Measurements from ENCODE around the gene VSIG10L2. TPM values are rescaled to one million over a fixed set of nuclear protein-coding genes. Genes with fewer than 3 reads are reported as not detected.
"Not testable (repeated sequence)": the region's sequence is repeated elsewhere in the genome, so short reads cannot be mapped to it uniquely, and the experiment has no call there.

Gene VSIG10L2
- total RNA-seq, 1 experiment from 2014 or later: not detected

DNA sequence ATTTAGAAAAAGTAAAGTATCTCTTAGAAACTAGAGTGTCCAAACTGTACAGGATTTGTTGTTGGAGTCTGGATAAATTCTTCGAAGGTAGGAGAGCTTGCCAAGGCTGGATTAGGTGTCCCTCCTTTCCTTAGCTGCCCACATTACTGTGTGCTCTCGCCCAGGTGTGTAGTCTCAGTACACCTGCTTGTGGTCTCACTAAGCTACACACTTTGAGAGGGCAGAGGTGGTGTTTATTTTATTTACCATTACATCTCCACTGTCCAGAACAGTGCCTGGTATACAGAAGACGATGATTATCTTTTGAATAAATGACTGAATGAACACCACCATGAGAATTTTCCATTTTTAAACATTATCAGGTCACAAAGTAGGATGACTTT lies 36.5 kb downstream of the VSIG10L2 start:
- Histone ChIP-seq H3K36me3 (ENCODE audit: control insufficient read depth in 1 of 2, insufficient read depth in 2 of 2, low read length in 2 of 2) (peaks cover 0 to 3% of the 10 kb centered on the region in 2 experiments; a peak in 1 of 4 replicates), H3K9me3 (ENCODE audit: control insufficient read depth in 1 of 2, insufficient read depth in 1 of 2, low read depth in 1 of 2, low read length in 2 of 2) (no peaks in the 10 kb centered on the region), H3K79me2 (ENCODE audit: insufficient read depth, low read length) (no peaks in the 10 kb centered on the region), H3K4me1 (ENCODE audit: control insufficient read depth in 1 of 2, insufficient read depth in 2 of 2, low read length in 2 of 2) (0 out of 4 replicates have a peak, but pooled peaks cover 3 to 6% of the 10 kb centered on the region in 2 experiments), H3K9me2 (ENCODE audit: insufficient read depth) (no peaks in the 10 kb centered on the region), H3K27ac (ENCODE audit: low read depth, low read length) (no peak overlapping the region), H4K20me1 (ENCODE audit: insufficient read depth) (no peaks in the 10 kb centered on the region), H3K9ac (ENCODE audit: low read length) (no peak overlapping the region), H3K27me3 (ENCODE audit: insufficient read depth, low read length) (no peaks in the 10 kb centered on the region), H3K4me3 (replicated peaks in 1 of 2; ENCODE audit: low read depth in 1 of 2, low read length in 2 of 2) (no peak overlapping the region), H3K4me2 (ENCODE audit: low read length) (no peak overlapping the region), H2AFZ (ENCODE audit: low read depth, low read length, poor library complexity, severe bottlenecking) (no peak overlapping the region)
- intact Hi-C loops (cut with micrococcal nuclease): no loop called here
- TF ChIP-seq MAX (IDR thresholded peaks at IDR 0.05): no peak
- BruUV-seq (replicated peaks): no TSS peak
- RAD21 ChIA-PET (ENCODE audit: low non-redundant PET in 1 of 2, low total read pairs in 2 of 2, uncharacterized antibody in 2 of 2, unreplicated experiment in 2 of 2): no interaction called here
- ATAC-seq (no peak), DNase-seq (ENCODE audit: low read depth, low spot score) (no peak)
- POLR2A ChIA-PET: no interaction called here
- CTCF ChIA-PET: no interaction called here

DNA sequence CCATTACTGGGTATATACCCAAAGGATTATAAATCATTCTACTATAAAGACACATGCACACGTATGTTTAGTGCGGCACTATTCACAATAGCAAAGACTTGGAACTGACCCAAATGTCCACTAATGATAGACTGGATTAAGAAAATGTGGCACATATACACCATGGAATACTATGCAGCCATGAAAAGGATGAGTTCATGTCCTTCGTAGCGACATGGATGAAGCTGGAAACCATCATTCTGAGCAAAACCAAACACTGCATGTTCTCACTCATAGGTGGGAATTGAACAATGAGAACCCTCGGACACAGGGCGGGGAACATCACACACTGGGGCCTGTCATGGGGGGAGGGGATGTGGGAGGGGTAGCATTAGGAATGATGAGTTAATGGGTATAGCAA lies 40.1 kb downstream of the VSIG10L2 start:
- H3K9me3 ChIP-seq (ENCODE audit: control insufficient read depth in 1 of 2, insufficient read depth in 1 of 2, low read depth in 1 of 2, low read length in 2 of 2); H3K4me1 ChIP-seq (ENCODE audit: control insufficient read depth in 1 of 2, insufficient read depth in 2 of 2, low read length in 2 of 2); H3K9ac ChIP-seq (ENCODE audit: low read length); BruUV-seq (replicated peaks); H3K36me3 ChIP-seq (ENCODE audit: control insufficient read depth in 1 of 2, insufficient read depth in 2 of 2, low read length in 2 of 2); ATAC-seq; H4K20me1 ChIP-seq (ENCODE audit: insufficient read depth); intact Hi-C loops (cut with micrococcal nuclease); H3K4me2 ChIP-seq (ENCODE audit: low read length); RAD21 ChIA-PET (ENCODE audit: low non-redundant PET in 1 of 2, low total read pairs in 2 of 2, uncharacterized antibody in 2 of 2, unreplicated experiment in 2 of 2); H2AFZ ChIP-seq (ENCODE audit: low read depth, low read length, poor library complexity, severe bottlenecking); H3K9me2 ChIP-seq (ENCODE audit: insufficient read depth); H3K27me3 ChIP-seq (ENCODE audit: insufficient read depth, low read length); POLR2A ChIA-PET; H3K27ac ChIP-seq (ENCODE audit: low read depth, low read length); CTCF ChIA-PET; H3K79me2 ChIP-seq (ENCODE audit: insufficient read depth, low read length); H3K4me3 ChIP-seq (replicated peaks in 1 of 2; ENCODE audit: low read depth in 1 of 2, low read length in 2 of 2); DNase-seq (ENCODE audit: low read depth, low spot score): not testable (repeated sequence)

DNA sequence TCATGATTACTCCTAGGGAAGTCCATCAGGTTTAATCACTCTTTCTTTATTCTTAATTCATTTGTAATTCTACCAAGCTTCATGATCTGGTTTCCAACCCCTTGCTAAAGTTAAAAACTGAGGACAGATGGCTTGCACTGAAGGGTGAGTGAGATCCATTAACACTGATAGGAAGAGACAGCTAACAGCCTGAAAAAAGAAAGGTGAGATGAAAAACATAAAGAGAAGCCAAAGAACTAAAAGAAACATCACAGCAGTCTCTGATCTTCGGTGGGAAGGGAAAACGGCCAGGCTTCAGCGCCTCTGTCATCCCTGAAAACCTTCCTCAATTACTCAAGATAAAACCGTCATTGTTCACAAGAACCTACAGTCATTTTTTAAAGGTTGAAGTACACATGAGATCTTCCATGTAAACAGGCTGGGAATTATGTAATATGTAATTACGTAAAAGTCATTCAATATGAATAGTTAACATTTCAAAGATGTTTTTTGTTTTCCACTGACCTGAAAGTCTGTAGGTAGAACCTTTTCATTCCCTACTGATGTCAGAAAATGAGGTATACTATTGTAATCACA lies 41.3 kb downstream of the VSIG10L2 start:
- Histone ChIP-seq H3K4me3 (replicated peaks in 1 of 2; ENCODE audit: low read depth in 1 of 2, low read length in 2 of 2) (no peak overlapping the region), H3K79me2 (ENCODE audit: insufficient read depth, low read length) (no peaks in the 10 kb centered on the region), H3K27ac (ENCODE audit: low read depth, low read length) (no peak overlapping the region), H3K4me1 (ENCODE audit: control insufficient read depth in 1 of 2, insufficient read depth in 2 of 2, low read length in 2 of 2) (0 out of 4 replicates have a peak, but pooled peaks cover 3 to 6% of the 10 kb centered on the region in 2 experiments), H2AFZ (ENCODE audit: low read depth, low read length, poor library complexity, severe bottlenecking) (no peak overlapping the region), H3K27me3 (ENCODE audit: insufficient read depth, low read length) (no peaks in the 10 kb centered on the region), H3K36me3 (ENCODE audit: control insufficient read depth in 1 of 2, insufficient read depth in 2 of 2, low read length in 2 of 2) (peaks cover 0 to 5% of the 10 kb centered on the region in 2 experiments; a peak in 1 of 4 replicates), H3K4me2 (ENCODE audit: low read length) (no peak overlapping the region), H3K9ac (ENCODE audit: low read length) (no peak overlapping the region), H3K9me3 (ENCODE audit: control insufficient read depth in 1 of 2, insufficient read depth in 1 of 2, low read depth in 1 of 2, low read length in 2 of 2) (no peaks in the 10 kb centered on the region), H3K9me2 (ENCODE audit: insufficient read depth) (no peaks in the 10 kb centered on the region), H4K20me1 (ENCODE audit: insufficient read depth) (no peaks in the 10 kb centered on the region)
- CTCF ChIA-PET: no interaction called here
- RAD21 ChIA-PET (ENCODE audit: low non-redundant PET in 1 of 2, low total read pairs in 2 of 2, uncharacterized antibody in 2 of 2, unreplicated experiment in 2 of 2): no interaction called here
- intact Hi-C loops (cut with micrococcal nuclease): no loop called here
- no peak for ATAC-seq
- POLR2A ChIA-PET: no interaction called here
- no peak for DNase-seq (ENCODE audit: low read depth, low spot score)
- BruUV-seq (replicated peaks): no TSS peak
- TF ChIP-seq, protein P1, sequence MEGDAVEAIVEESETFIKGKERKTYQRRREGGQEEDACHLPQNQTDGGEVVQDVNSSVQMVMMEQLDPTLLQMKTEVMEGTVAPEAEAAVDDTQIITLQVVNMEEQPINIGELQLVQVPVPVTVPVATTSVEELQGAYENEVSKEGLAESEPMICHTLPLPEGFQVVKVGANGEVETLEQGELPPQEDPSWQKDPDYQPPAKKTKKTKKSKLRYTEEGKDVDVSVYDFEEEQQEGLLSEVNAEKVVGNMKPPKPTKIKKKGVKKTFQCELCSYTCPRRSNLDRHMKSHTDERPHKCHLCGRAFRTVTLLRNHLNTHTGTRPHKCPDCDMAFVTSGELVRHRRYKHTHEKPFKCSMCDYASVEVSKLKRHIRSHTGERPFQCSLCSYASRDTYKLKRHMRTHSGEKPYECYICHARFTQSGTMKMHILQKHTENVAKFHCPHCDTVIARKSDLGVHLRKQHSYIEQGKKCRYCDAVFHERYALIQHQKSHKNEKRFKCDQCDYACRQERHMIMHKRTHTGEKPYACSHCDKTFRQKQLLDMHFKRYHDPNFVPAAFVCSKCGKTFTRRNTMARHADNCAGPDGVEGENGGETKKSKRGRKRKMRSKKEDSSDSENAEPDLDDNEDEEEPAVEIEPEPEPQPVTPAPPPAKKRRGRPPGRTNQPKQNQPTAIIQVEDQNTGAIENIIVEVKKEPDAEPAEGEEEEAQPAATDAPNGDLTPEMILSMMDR (IDR thresholded peaks at IDR 0.05 in 2 of 3, conservative IDR thresholded peaks at IDR 0.05 in 1 of 3; ENCODE audit: borderline replicate concordance in 1 of 3, insufficient read depth in 1 of 3, low read depth in 2 of 3, low read length in 2 of 3): no peak
- TF ChIP-seq POLR2A (IDR thresholded peaks at IDR 0.05; ENCODE audit: borderline replicate concordance, extremely low read depth, insufficient read depth, insufficient read length) (no peak), SRF (IDR thresholded peaks at IDR 0.05; ENCODE audit: low read depth) (no peak), CBX3 (IDR thresholded peaks at IDR 0.05; ENCODE audit: low read depth) (no peak), MAX (IDR thresholded peaks at IDR 0.05) (no peak), POLR2AphosphoS5 (IDR thresholded peaks at IDR 0.05; ENCODE audit: low read depth, low read length) (no peak), TCF7L2 (IDR thresholded peaks at IDR 0.05; ENCODE audit: borderline replicate concordance, extremely low read depth, insufficient read depth, insufficient read length) (no peak), FOSL1 (IDR thresholded peaks at IDR 0.05; ENCODE audit: low read depth) (no peak), CEBPB (IDR thresholded peaks at IDR 0.05; ENCODE audit: low read depth) (no peak), YY1 (IDR thresholded peaks at IDR 0.05; ENCODE audit: extremely low read depth, insufficient replicate concordance, low read depth, low read length) (no peak), JUND (IDR thresholded peaks at IDR 0.05) (no peak)
- TF ChIP-seq, protein P2, sequence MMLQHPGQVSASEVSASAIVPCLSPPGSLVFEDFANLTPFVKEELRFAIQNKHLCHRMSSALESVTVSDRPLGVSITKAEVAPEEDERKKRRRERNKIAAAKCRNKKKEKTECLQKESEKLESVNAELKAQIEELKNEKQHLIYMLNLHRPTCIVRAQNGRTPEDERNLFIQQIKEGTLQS (IDR thresholded peaks at IDR 0.05): no peak
